AG04449 (cell line): ENCODE results near the gene SLC39A9.
A peak's percentile ranks its signal among the peaks of the same experiment; 100 is the strongest.

Experiments
- CTCF ChIA-PET: fragments of 350-600 bp; formaldehyde crosslinking; extraction: SDS; loops from one replicate; lab custom pipeline; 2021; ENCODE audit warnings: antibody characterized with exemption; lab: Yijun Ruan, JAX
- POLR2A ChIA-PET: fragments of 400-600, 350-600 bp; formaldehyde crosslinking; extraction: SDS; loops from one replicate; lab custom pipeline; 2020; ENCODE audit warnings: antibody characterized with exemption, inconsistent platforms; lab: Yijun Ruan, JAX
- DNase-seq: peaks from one replicate; pipeline ENCODE4 v3.0.0-alpha.2; 2010; ENCODE audit warnings: low read depth, low spot score
- H3K4me3 ChIP-seq: 2 replicates; pipeline ENCODE4 v1.5.1; 2011; ENCODE audit warnings: low read depth, mild to moderate bottlenecking, control low read depth, low read length
- CTCF ChIP-seq: IDR thresholded peaks from one replicate; pipeline ENCODE4 v1.5.1; 2011; ENCODE audit warnings: mild to moderate bottlenecking, moderate library complexity, low read length, control low read depth, inconsistent platforms; ENCODE audit not compliant: insufficient read depth; ENCODE audit errors: missing control alignments

Gene SLC39A9

DNA sequence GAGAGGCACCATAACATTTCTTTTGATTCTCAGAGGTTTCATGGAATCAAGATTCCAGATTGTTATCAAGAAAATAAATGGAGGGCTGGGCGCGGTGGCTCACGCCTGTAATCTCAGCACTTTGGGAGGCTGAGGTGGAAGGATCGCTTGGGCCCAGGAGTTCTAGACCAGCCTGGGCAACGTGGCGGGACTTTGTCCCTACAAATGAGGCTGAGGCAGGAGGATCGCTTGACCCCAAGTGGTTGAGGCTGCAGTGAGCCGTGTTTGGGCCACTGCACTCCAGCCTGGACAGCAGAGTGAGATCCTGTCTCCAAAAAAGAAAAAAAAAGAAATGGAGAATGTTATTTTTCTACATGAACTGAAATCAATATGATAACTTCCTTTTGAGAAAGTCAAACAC, 1.3 kb downstream of the SLC39A9 start:
- CTCF ChIA-PET, result interaction anchor here (1.3 kb wide), 2 partner anchors 60 to 157 kb away, joined by 4 to 7 read pairs; no protein-coding TSS in a partner anchor
- H3K4me3 ChIP-seq, result peak overlapping the region; percentile 90
- TF ChIP-seq CTCF, result no peak
- POLR2A ChIA-PET, result no interaction called here
- no peak for DNase-seq

DNA sequence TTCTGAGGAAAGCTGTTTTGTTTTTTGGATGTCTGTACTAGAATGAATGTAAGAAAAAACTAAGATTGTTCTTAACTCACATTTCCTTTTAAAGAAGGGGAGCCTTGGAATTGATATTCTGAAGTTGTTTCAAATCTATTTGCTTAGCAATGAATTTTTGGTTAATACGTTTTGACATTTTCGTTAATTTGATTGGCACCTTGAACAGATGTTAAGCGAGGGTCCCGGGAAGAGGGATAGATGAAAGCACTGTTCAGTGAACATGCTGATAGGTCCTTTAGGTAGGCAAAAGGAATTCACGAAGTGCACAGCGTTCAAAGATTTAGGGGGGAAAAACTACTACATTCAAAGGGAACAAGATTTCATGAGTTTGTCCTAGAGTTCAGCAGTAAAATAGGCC, 1.7 kb downstream of the SLC39A9 start:
- TF ChIP-seq CTCF, result no peak
- ChIA-PET POLR2A (no interaction called here), CTCF (interaction anchor here (1.3 kb wide), 2 partner anchors 60 to 157 kb away, joined by 4 to 7 read pairs; no protein-coding TSS in a partner anchor)
- H3K4me3 ChIP-seq, result peak overlapping the region; percentile 90
- no peak for DNase-seq

DNA sequence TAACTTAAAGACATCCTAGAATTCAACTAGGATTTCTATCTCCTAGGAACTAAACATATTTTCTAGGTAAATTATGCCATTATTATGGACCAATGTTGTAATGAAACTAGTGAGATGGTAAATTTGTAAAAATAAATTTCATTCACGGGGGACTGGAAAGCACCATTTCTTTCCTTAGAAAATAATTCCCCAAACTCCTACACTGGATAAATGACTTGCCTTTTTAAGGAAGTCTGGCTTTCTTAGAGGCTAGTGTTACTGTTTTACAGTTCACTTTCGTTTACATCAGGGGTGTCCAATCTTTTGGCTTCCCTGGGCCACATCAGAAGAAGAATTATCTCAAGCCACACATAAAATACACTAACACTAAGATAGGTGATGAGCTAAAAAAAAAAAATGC, 3.3 kb downstream of the SLC39A9 start:
- no peak for TF ChIP-seq CTCF
- no peak for DNase-seq
- ChIA-PET POLR2A (no interaction called here), CTCF (interaction anchor here (0.7 to 1.7 kb wide), 3 partner anchors 22 to 159 kb away, joined by 3 to 4 read pairs (median 3); no protein-coding TSS in a partner anchor)
- no peak overlapping the region for H3K4me3 ChIP-seq

GRCh38 chr14:69404478-69404877, 6.0 kb downstream of the SLC39A9 start:
- DNase-seq, result no peak
- POLR2A ChIA-PET, result no interaction called here
- no peak for TF ChIP-seq CTCF
- H3K4me3 ChIP-seq, result no peak overlapping the region
- CTCF ChIA-PET, result interaction anchor here (1.9 kb wide), 1 partner anchor 162 kb away, joined by 4 read pairs; no protein-coding TSS in a partner anchor

GRCh38 chr14:69404883-69405282, 6.4 kb downstream of the SLC39A9 start:
- ChIA-PET CTCF (interaction anchor here (1.9 kb wide), 1 partner anchor 162 kb away, joined by 4 read pairs; no protein-coding TSS in a partner anchor), POLR2A (no interaction called here)
- H3K4me3 ChIP-seq, result no peak overlapping the region
- DNase-seq, result no peak
- no peak for TF ChIP-seq CTCF

DNA sequence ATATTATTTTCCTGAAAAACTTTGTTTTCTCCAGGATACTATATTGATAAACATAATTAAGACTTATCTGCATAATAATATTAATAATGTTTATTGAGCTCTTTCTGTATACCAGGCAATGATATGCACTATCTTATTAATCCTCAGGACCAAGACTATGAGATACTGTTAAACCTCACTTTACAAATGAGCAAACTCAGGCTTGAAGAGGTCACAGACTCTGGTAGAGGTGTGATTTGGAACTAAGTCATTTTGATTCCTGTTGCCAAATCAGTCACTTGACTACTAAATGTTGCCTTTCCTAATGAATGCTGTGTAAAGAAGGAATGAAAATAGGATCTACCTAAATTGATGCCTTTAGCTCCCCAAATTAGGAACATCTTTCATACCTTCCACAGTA, 7.3 kb downstream of the SLC39A9 start:
- CTCF ChIA-PET, result interaction anchor here (1.7 kb wide), 1 partner anchor 163 kb away, joined by 5 read pairs; no protein-coding TSS in a partner anchor
- POLR2A ChIA-PET, result no interaction called here
- no peak overlapping the region for H3K4me3 ChIP-seq
- no peak for TF ChIP-seq CTCF
- DNase-seq, result no peak
